SIG-M5 treated with dmso at 0.1 percent for 504 hours (cell line): ENCODE data around the gene ANKMY1.
A peak's percentile ranks its signal among the peaks of the same experiment; 100 is the strongest.
"Not testable (repeated sequence)": the region's sequence is repeated elsewhere in the genome, so short reads cannot be mapped to it uniquely, and the experiment has no call there.

Source experiments
- DNase-seq: peaks from one replicate; lab custom pipeline; 2025; ENCODE audit not compliant: unreplicated experiment; lab: John Stamatoyannopoulos, UW

Gene ANKMY1

GRCh38 chr2:240523451-240524281 lies 34.1 kb downstream of the ANKMY1 start:
- DNase-seq, result no peak

- no peak for DNase-seq
Observed at GRCh38 chr2:240522406-240522805, 35.4 kb downstream of the ANKMY1 start.

GRCh38 chr2:240521885-240522284 lies 35.9 kb downstream of the ANKMY1 start:
- DNase-seq, result not testable (repeated sequence)

GRCh38 chr2:240520974-240521350 lies 36.8 kb downstream of the ANKMY1 start:
- DNase-seq, result no peak

GRCh38 chr2:240520130-240520973 lies 37.4 kb downstream of the ANKMY1 start:
- no peak for DNase-seq

GRCh38 chr2:240519396-240520129 lies 38.2 kb downstream of the ANKMY1 start:
- DNase-seq, result no peak

GRCh38 chr2:240518981-240519380 lies 38.8 kb downstream of the ANKMY1 start:
- DNase-seq, result no peak

GRCh38 chr2:240517342-240517741 lies 40.4 kb downstream of the ANKMY1 start:
- DNase-seq, result no peak

- DNase-seq, result no peak
Observed at GRCh38 chr2:240514631-240515030, 43.2 kb downstream of the ANKMY1 start.

- DNase-seq, result peak; percentile 87
Observed at GRCh38 chr2:240513549-240514287, 44.1 kb downstream of the ANKMY1 start.

- DNase-seq, result no peak
Observed at GRCh38 chr2:240512666-240513535, 44.9 kb downstream of the ANKMY1 start.

- no peak for DNase-seq
Observed at GRCh38 chr2:240512109-240512485, 45.7 kb downstream of the ANKMY1 start.

GRCh38 chr2:240511351-240512108 lies 46.3 kb downstream of the ANKMY1 start:
- no peak for DNase-seq

- no peak for DNase-seq
Observed at GRCh38 chr2:240510513-240511210, 47.1 kb downstream of the ANKMY1 start.

- no peak for DNase-seq
Observed at GRCh38 chr2:240509667-240510512, 47.9 kb downstream of the ANKMY1 start.

GRCh38 chr2:240508832-240509545 lies 48.8 kb downstream of the ANKMY1 start:
- no peak for DNase-seq

- no peak for DNase-seq
Observed at GRCh38 chr2:240507778-240508251, 50.0 kb downstream of the ANKMY1 start.
